Measurements from ENCODE around the gene TRIM60. TPM values are rescaled to one million over a fixed set of nuclear protein-coding genes. Genes with fewer than 3 reads are reported as not detected.
"Not testable (repeated sequence)": the region's sequence is repeated elsewhere in the genome, so short reads cannot be mapped to it uniquely, and the experiment has no call there.

Gene TRIM60
- total RNA-seq, 1 donor from 2014 or later, result not detected

GRCh38 chr4:165058666-165059065 is 26.9 kb downstream of the TRIM60 start:
- Mint-ChIP-seq H3K27ac (ENCODE audit: unreplicated experiment) (no peak overlapping the region), H3K9me3 (ENCODE audit: unreplicated experiment) (no peaks in the 10 kb centered on the region), H3K4me1 (ENCODE audit: unreplicated experiment) (no peaks in the 10 kb centered on the region), H3K4me3 (ENCODE audit: unreplicated experiment) (no peak overlapping the region), H3K27me3 (ENCODE audit: unreplicated experiment) (peaks cover 11% of the 10 kb centered on the region), H3K36me3 (ENCODE audit: unreplicated experiment) (no peaks in the 10 kb centered on the region)
- DNase-seq (ENCODE audit: extremely low spot score, unreplicated experiment), result no peak
- no peak for TF ChIP-seq CTCF (IDR thresholded peaks at IDR 0.05)

GRCh38 chr4:165059386-165059785 is 27.6 kb downstream of the TRIM60 start:
- Mint-ChIP-seq H3K9me3 (ENCODE audit: unreplicated experiment) (no peaks in the 10 kb centered on the region), H3K4me3 (ENCODE audit: unreplicated experiment) (no peak overlapping the region), H3K27me3 (ENCODE audit: unreplicated experiment) (peaks cover 11% of the 10 kb centered on the region), H3K36me3 (ENCODE audit: unreplicated experiment) (no peaks in the 10 kb centered on the region), H3K4me1 (ENCODE audit: unreplicated experiment) (no peaks in the 10 kb centered on the region), H3K27ac (ENCODE audit: unreplicated experiment) (no peak overlapping the region)
- DNase-seq (ENCODE audit: extremely low spot score, unreplicated experiment), result no peak
- no peak for TF ChIP-seq CTCF (IDR thresholded peaks at IDR 0.05)

GRCh38 chr4:165060938-165061337 is 29.1 kb downstream of the TRIM60 start:
- Mint-ChIP-seq H3K4me1 (ENCODE audit: unreplicated experiment) (no peaks in the 10 kb centered on the region), H3K27me3 (ENCODE audit: unreplicated experiment) (peaks cover 11% of the 10 kb centered on the region), H3K9me3 (ENCODE audit: unreplicated experiment) (no peaks in the 10 kb centered on the region), H3K36me3 (ENCODE audit: unreplicated experiment) (no peaks in the 10 kb centered on the region), H3K27ac (ENCODE audit: unreplicated experiment) (no peak overlapping the region), H3K4me3 (ENCODE audit: unreplicated experiment) (no peak overlapping the region)
- peak; percentile 47 for TF ChIP-seq CTCF (IDR thresholded peaks at IDR 0.05)
- no peak for DNase-seq (ENCODE audit: extremely low spot score, unreplicated experiment)

GRCh38 chr4:165070560-165070959 is 38.8 kb downstream of the TRIM60 start:
- DNase-seq (ENCODE audit: extremely low spot score, unreplicated experiment), result no peak
- H3K4me1 Mint-ChIP-seq (ENCODE audit: unreplicated experiment), result no peaks in the 10 kb centered on the region

GRCh38 chr4:165073346-165073745 is 41.5 kb downstream of the TRIM60 start:
- not testable (repeated sequence) for H3K27me3 Mint-ChIP-seq (ENCODE audit: unreplicated experiment); H3K4me1 Mint-ChIP-seq (ENCODE audit: unreplicated experiment); H3K27ac Mint-ChIP-seq (ENCODE audit: unreplicated experiment); H3K36me3 Mint-ChIP-seq (ENCODE audit: unreplicated experiment); H3K4me3 Mint-ChIP-seq (ENCODE audit: unreplicated experiment); H3K9me3 Mint-ChIP-seq (ENCODE audit: unreplicated experiment)
- peak; percentile 23 for DNase-seq (ENCODE audit: extremely low spot score, unreplicated experiment)

More at GRCh38 chr4:165070560-165070959, 38.8 kb downstream of the TRIM60 start:
- Mint-ChIP-seq H3K9me3 (ENCODE audit: unreplicated experiment) (no peaks in the 10 kb centered on the region), H3K27me3 (ENCODE audit: unreplicated experiment) (no peaks in the 10 kb centered on the region), H3K27ac (ENCODE audit: unreplicated experiment) (no peak overlapping the region), H3K36me3 (ENCODE audit: unreplicated experiment) (no peaks in the 10 kb centered on the region), H3K4me3 (ENCODE audit: unreplicated experiment) (no peak overlapping the region)
- no peak for TF ChIP-seq CTCF (IDR thresholded peaks at IDR 0.05)

- no peak overlapping the region for H3K4me3 Mint-ChIP-seq (ENCODE audit: unreplicated experiment)
- TF ChIP-seq CTCF (IDR thresholded peaks at IDR 0.05), result no peak
- no peak for DNase-seq (ENCODE audit: extremely low spot score, unreplicated experiment)
Observed at GRCh38 chr4:165077034-165077578, 45.3 kb downstream of the TRIM60 start.

More at GRCh38 chr4:165077034-165077578, 45.3 kb downstream of the TRIM60 start:
- H3K27me3 Mint-ChIP-seq (ENCODE audit: unreplicated experiment), result no peaks in the 10 kb centered on the region
- H3K9me3 Mint-ChIP-seq (ENCODE audit: unreplicated experiment), result no peaks in the 10 kb centered on the region
- peaks cover 12% of the 10 kb centered on the region for H3K36me3 Mint-ChIP-seq (ENCODE audit: unreplicated experiment)
- H3K27ac Mint-ChIP-seq (ENCODE audit: unreplicated experiment), result no peak overlapping the region
- no peaks in the 10 kb centered on the region for H3K4me1 Mint-ChIP-seq (ENCODE audit: unreplicated experiment)
